CD4-positive, alpha-beta T cell (primary cell): Measurements from ENCODE around the gene PSEN1. TPM values are rescaled to one million over a fixed set of nuclear protein-coding genes. Genes with fewer than 3 reads are reported as not detected.

Source experiments
- ATAC-seq: fragments of 200-7000 bp; cut with Tn5 transposase; one replicate; pipeline ENCODE4 v1.10.0; 2022; ENCODE audit warnings: mild to moderate bottlenecking; ENCODE audit not compliant: poor library complexity
- CTCF ChIA-PET: fragments of 350-600 bp; sonication (Branson Sonifier 250); formaldehyde crosslinking; loops from one replicate; lab custom pipeline; 2021; ENCODE audit warnings: antibody characterized with exemption, inconsistent platforms; lab: Charles Lee
- POLR2A ChIA-PET: fragments of 350-600 bp; sonication (Branson Sonifier 250); formaldehyde crosslinking; loops from one replicate; lab custom pipeline; 2021; ENCODE audit warnings: antibody characterized with exemption, inconsistent platforms; lab: Charles Lee
- DNase-seq, 14 experiments: peaks; one replicate each; pipeline ENCODE4 v3.0.0-alpha.2; 2013 to 2020; ENCODE audit warnings: mixed read lengths in 2 of 14
- H3K27ac ChIP-seq, 2 donors: one replicate each; pipeline versions ENCODE4 v1.5.1 to v1.7.0; 2013; ENCODE audit warnings: low read length in 2 of 2, low read depth in 1 of 2, mild to moderate bottlenecking in 1 of 2
- H3K27me3 ChIP-seq, 2 experiments: 1 replicate in 1 of 2; 2 replicates in 1 of 2; pipeline versions ENCODE4 v1.6.1 to v1.7.0; 2013; ENCODE audit warnings: low read length in 2 of 2, control low read depth in 1 of 2, mild to moderate bottlenecking in 1 of 2, moderate library complexity in 1 of 2; ENCODE audit not compliant: insufficient read depth in 2 of 2, control insufficient read depth in 1 of 2
- H3K36me3 ChIP-seq: one replicate; pipeline ENCODE4 v1.6.1; 2013; ENCODE audit warnings: low read length, control low read depth; ENCODE audit not compliant: insufficient read depth
- H3K4me1 ChIP-seq: one replicate; pipeline ENCODE4 v1.6.1; 2013; ENCODE audit warnings: low read length, control low read depth; ENCODE audit not compliant: insufficient read depth
- H3K4me3 ChIP-seq: one replicate; pipeline ENCODE4 v1.5.1; 2013; ENCODE audit warnings: mild to moderate bottlenecking, low read length, moderate library complexity
- H3K9me3 ChIP-seq, 2 experiments: 1 replicate in 1 of 2; 2 replicates in 1 of 2; pipeline versions ENCODE4 v1.6.1 to v1.7.0; 2013; ENCODE audit warnings: low read length in 2 of 2, mild to moderate bottlenecking in 2 of 2, control low read depth in 1 of 2, moderate library complexity in 1 of 2; ENCODE audit not compliant: control insufficient read depth in 1 of 2, insufficient read depth in 1 of 2
- H3K27ac Mint-ChIP-seq: one replicate; pipeline ENCODE4 v1.8.0; 2020; ENCODE audit warnings: mixed read lengths
- H3K27me3 Mint-ChIP-seq: one replicate; pipeline ENCODE4 v1.8.0; 2021; ENCODE audit warnings: mixed read lengths
- H3K36me3 Mint-ChIP-seq: one replicate; pipeline ENCODE4 v1.8.0; 2021; ENCODE audit warnings: low read depth, mixed read lengths
- H3K4me1 Mint-ChIP-seq: one replicate; pipeline ENCODE4 v1.8.0; 2021; ENCODE audit warnings: low read depth, mixed read lengths
- H3K4me3 Mint-ChIP-seq: one replicate; pipeline ENCODE4 v1.8.0; 2020; ENCODE audit warnings: mild to moderate bottlenecking, mixed read lengths
- H3K9me3 Mint-ChIP-seq: one replicate; pipeline ENCODE4 v1.8.0; 2020; ENCODE audit warnings: mixed read lengths
- intact Hi-C, 2 experiments: fragments of 100-400 bp; cut with DNase I in 1 of 2; cut with micrococcal nuclease in 1 of 2; formaldehyde crosslinking; loops; one replicate each; pipeline versions ENCODE4 v1.15.1 to v1.9.0; 2023 to 2025; cut with DNase I, micrococcal nuclease
- total RNA-seq, 174 experiments: library from RNA in 2 of 174; stranded (reverse) in 2 of 174; gene quantifications; one replicate each; pipeline ENCODE4 v1.2.3 and lab custom pipeline; 2021 to 2026
- TF ChIP-seq, protein P1 (sequence below): fragments of 200-600 bp; IDR thresholded peaks from one replicate; pipeline ENCODE4 v1.8.0; 2022; ENCODE audit warnings: antibody characterized with exemption, mild to moderate bottlenecking

PSEN1 gene
- total RNA-seq, 2 experiments from 2014 or later: 27.1 to 28.3 TPM

GRCh38 chr14:73263606-73264005, 127.3 kb downstream of the PSEN1 start:
- Mint-ChIP-seq H3K4me1 (no peaks in the 10 kb centered on the region), H3K9me3 (no peaks in the 10 kb centered on the region), H3K36me3 (no peaks in the 10 kb centered on the region), H3K27me3 (peaks cover 4% of the 10 kb centered on the region), H3K4me3 (no peak overlapping the region), H3K27ac (no peak overlapping the region)
- TF ChIP-seq, protein P1, sequence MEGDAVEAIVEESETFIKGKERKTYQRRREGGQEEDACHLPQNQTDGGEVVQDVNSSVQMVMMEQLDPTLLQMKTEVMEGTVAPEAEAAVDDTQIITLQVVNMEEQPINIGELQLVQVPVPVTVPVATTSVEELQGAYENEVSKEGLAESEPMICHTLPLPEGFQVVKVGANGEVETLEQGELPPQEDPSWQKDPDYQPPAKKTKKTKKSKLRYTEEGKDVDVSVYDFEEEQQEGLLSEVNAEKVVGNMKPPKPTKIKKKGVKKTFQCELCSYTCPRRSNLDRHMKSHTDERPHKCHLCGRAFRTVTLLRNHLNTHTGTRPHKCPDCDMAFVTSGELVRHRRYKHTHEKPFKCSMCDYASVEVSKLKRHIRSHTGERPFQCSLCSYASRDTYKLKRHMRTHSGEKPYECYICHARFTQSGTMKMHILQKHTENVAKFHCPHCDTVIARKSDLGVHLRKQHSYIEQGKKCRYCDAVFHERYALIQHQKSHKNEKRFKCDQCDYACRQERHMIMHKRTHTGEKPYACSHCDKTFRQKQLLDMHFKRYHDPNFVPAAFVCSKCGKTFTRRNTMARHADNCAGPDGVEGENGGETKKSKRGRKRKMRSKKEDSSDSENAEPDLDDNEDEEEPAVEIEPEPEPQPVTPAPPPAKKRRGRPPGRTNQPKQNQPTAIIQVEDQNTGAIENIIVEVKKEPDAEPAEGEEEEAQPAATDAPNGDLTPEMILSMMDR: no peak
- Histone ChIP-seq H3K4me1 (no peaks in the 10 kb centered on the region), H3K27me3 (peaks cover 0 to 2% of the 10 kb centered on the region in 2 experiments), H3K4me3 (no peak overlapping the region), H3K9me3 (no peaks in the 10 kb centered on the region), H3K27ac (no peak overlapping the region), H3K36me3 (no peaks in the 10 kb centered on the region)
- POLR2A ChIA-PET: no interaction called here
- no peak for ATAC-seq
- no peak for DNase-seq
- CTCF ChIA-PET: no interaction called here
- intact Hi-C loops: no loop called here

DNA sequence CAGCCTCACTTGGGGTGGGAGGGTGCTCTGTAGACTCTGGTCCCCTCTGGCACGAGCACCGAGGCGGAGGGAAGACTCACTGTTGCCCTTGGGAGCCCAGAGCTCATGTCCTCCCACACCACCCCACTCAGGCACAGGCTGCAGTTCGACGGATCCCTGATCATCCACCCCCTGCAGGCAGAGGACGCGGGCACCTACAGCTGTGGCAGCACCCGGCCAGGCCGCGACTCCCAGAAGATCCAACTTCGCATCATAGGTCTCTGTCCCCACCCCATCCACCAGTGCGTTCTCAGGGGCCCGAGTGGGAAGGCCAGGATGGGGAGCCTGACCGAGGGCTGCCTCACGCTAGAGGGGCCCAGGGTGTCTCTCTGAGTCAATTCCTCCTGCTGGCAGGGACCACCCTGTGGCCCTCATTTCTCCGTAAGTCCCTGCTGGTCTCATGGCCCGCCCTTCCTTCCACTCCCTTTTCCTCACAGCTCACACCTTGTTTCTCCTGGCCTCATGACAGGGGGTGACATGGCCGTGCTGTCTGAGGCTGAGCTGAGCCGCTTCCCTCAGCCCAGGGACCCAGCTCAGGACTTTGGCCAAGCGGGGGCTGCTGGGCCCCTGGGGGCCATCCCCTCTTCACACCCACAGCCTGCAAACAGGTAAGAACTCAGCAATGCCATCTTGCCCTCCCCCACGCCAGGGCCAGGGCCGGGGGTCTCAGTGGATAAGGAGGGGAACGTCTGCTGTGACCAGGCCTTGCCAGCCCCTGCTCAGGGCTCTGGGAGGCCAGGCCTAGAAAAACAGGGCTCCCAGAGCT, 128.0 kb downstream of the PSEN1 start:
- Mint-ChIP-seq H3K27me3 (peaks cover 8% of the 10 kb centered on the region), H3K4me1 (no peaks in the 10 kb centered on the region), H3K27ac (no peak overlapping the region), H3K4me3 (no peak overlapping the region), H3K9me3 (no peaks in the 10 kb centered on the region), H3K36me3 (no peaks in the 10 kb centered on the region)
- POLR2A ChIA-PET: no interaction called here
- no peak for DNase-seq
- TF ChIP-seq, protein P1: no peak
- Histone ChIP-seq H3K9me3 (no peaks in the 10 kb centered on the region), H3K27ac (no peak overlapping the region), H3K4me3 (no peak overlapping the region), H3K27me3 (peaks cover 0 to 2% of the 10 kb centered on the region in 2 experiments), H3K4me1 (no peaks in the 10 kb centered on the region), H3K36me3 (no peaks in the 10 kb centered on the region)
- no peak for ATAC-seq
- intact Hi-C loops: no loop called here
- CTCF ChIA-PET: no interaction called here

DNA sequence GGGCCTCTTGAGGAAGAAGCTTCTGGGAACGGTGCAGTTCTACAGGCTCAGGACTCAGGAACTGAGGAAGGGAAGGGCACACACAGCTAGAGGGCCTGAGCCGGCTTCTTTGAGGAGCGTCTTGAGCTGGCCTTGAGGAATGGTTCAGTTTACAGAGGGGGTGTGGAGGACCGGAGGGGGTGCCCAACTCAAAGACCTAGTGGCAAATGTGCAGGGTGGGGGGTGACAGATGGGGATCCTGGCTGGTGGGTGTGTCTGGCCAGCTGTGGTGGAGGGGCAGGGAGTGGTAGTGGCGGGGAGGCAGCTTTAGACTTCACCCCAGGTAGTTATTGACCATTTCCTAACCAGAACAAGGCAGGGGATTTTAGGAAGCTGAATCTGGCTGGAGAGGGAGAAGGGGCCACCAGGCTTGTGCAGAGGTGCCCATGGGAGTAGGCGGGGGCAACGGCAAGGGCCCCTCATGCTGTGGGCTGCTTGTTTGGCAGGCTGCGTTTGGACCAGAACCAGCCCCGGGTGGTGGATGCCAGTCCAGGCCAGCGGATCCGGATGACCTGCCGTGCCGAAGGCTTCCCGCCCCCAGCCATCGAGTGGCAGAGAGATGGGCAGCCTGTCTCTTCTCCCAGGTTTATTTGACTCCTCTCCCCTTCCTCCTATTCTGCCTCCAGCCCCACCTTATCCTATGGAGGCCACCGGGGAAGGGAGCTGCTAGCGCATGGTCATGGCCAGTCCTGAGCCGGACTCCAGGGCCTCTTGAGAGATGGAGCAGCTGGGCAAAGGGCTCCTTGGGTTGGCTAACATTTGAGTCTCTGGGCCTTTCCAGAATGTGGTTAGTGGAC, 128.8 kb downstream of the PSEN1 start:
- intact Hi-C loops: no loop called here
- H3K4me1 Mint-ChIP-seq: peaks cover 1% of the 10 kb centered on the region
- H3K4me1 ChIP-seq: peaks cover 5% of the 10 kb centered on the region
- no peak overlapping the region for H3K4me3 ChIP-seq
- H3K36me3 ChIP-seq: no peaks in the 10 kb centered on the region
- no peak for ATAC-seq
- H3K27ac ChIP-seq: no peak overlapping the region
- POLR2A ChIA-PET: no interaction called here
- CTCF ChIA-PET: no interaction called here
- no peak for DNase-seq
- no peak overlapping the region for H3K27ac Mint-ChIP-seq
- no peaks in the 10 kb centered on the region for H3K36me3 Mint-ChIP-seq
- H3K9me3 Mint-ChIP-seq: no peaks in the 10 kb centered on the region
- H3K27me3 Mint-ChIP-seq: peaks cover 10% of the 10 kb centered on the region
- no peaks in the 10 kb centered on the region for H3K9me3 ChIP-seq
- peaks cover 0 to 2% of the 10 kb centered on the region in 2 experiments for H3K27me3 ChIP-seq
- TF ChIP-seq, protein P1: no peak
- H3K4me3 Mint-ChIP-seq: no peak overlapping the region
